Activated CD4-positive, alpha-beta memory T cell treated with anti-CD3 and anti-CD28 coated beads for 36 hours (primary cell): ENCODE measurements around the gene SHISA7. TPM values are rescaled to one million over a fixed set of nuclear protein-coding genes. Genes with fewer than 3 reads are reported as not detected.

Experiments used
- CTCF ChIA-PET: fragments of 350-600 bp; sonication (Branson Sonifier 250); formaldehyde crosslinking; loops from one replicate; lab custom pipeline; 2021; ENCODE audit warnings: antibody characterized with exemption, inconsistent platforms; lab: Charles Lee
- POLR2A ChIA-PET: fragments of 350-600 bp; sonication (Branson Sonifier 250); formaldehyde crosslinking; loops from one replicate; lab custom pipeline; 2021; ENCODE audit warnings: antibody characterized with exemption; lab: Charles Lee
- DNase-seq: peaks from one replicate; pipeline ENCODE4 v3.0.0-alpha.2; 2020
- H3K27ac Mint-ChIP-seq: one replicate; pipeline ENCODE4 v1.8.0; 2021; ENCODE audit warnings: mixed read lengths
- H3K27me3 Mint-ChIP-seq: one replicate; pipeline ENCODE4 v1.8.0; 2021; ENCODE audit warnings: mixed read lengths
- H3K36me3 Mint-ChIP-seq: one replicate; pipeline ENCODE4 v1.8.0; 2021; ENCODE audit warnings: mixed read lengths
- H3K4me1 Mint-ChIP-seq: one replicate; pipeline ENCODE4 v1.8.0; 2021; ENCODE audit warnings: low read depth, mixed read lengths
- H3K4me3 Mint-ChIP-seq: one replicate; pipeline ENCODE4 v1.8.0; 2021; ENCODE audit warnings: mild to moderate bottlenecking, mixed read lengths
- H3K9me3 Mint-ChIP-seq: one replicate; pipeline ENCODE4 v1.8.0; 2021; ENCODE audit warnings: mixed read lengths
- intact Hi-C: fragments of 100-400 bp; cut with micrococcal nuclease; formaldehyde crosslinking; loops from one replicate; pipeline ENCODE4 v1.15.1; 2023
- total RNA-seq, 2 experiments: library from RNA; stranded (reverse); gene quantifications; one replicate each; pipeline ENCODE4 v1.2.3, GENCODE V29; 2021

SHISA7 gene
- total RNA-seq, 2 experiments from 2014 or later, result not detected

DNA sequence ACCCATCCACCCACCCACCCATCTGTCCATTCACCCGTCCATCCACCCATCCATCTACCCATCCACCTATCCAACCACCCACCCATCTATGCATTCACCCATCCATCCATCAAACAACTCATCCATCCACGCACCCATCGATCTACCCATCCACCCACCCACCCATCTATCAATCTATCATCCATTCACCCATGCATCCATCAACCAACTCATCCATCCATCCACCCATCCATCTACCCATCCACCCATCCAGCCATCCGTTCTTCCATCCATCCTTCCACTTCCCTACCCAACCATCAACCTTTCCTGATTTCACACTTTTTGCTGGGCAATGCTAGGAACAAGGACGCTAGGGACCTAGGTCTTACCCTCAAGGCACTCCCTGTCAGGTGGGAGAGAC is 61.1 kb downstream of the SHISA7 start:
- Mint-ChIP-seq H3K27ac (no peak overlapping the region), H3K27me3 (no peaks in the 10 kb centered on the region), H3K36me3 (peaks cover 14% of the 10 kb centered on the region), H3K4me1 (peaks cover 27% of the 10 kb centered on the region), H3K4me3 (peak overlapping the region; percentile 82), H3K9me3 (no peaks in the 10 kb centered on the region)
- intact Hi-C loops, result no loop called here
- DNase-seq, result no peak
- CTCF ChIA-PET, result interaction anchor here (1.1 to 1.3 kb wide), 2 partner anchors 85 to 123 kb away, joined by 3 read pairs; partner anchors contain the start of gene PPP6R1
- POLR2A ChIA-PET, result interaction anchor here (3.9 to 10.6 kb wide), 2 partner anchors 23 to 43 kb away, joined by 38 to 118 read pairs; partner anchors contain the start of genes KMT5C and UBE2S

- intact Hi-C loops, result no loop called here
- Mint-ChIP-seq H3K36me3 (no peaks in the 10 kb centered on the region), H3K4me1 (peaks cover 17% of the 10 kb centered on the region), H3K27me3 (peaks cover 4% of the 10 kb centered on the region), H3K4me3 (no peak overlapping the region), H3K27ac (no peak overlapping the region), H3K9me3 (no peaks in the 10 kb centered on the region)
- DNase-seq, result no peak
- POLR2A ChIA-PET, result no interaction called here
- CTCF ChIA-PET, result interaction anchor here (0.9 kb wide), 1 partner anchor 10 kb away, joined by 3 read pairs; no protein-coding TSS in a partner anchor
These were observed 63.9 kb downstream of the SHISA7 start for GRCh38 chr19:55379174-55379573.

Other genes starting within 250 kb of the SHISA7 start
- not detected for gene PTPRH, start 233.8 kb downstream of the SHISA7 start, total RNA-seq
- gene TMEM86B, start 214.5 kb downstream of the SHISA7 start, total RNA-seq, result 1 to 10 TPM; 4.8 to 6.5 TPM
- 100 to 1,000 TPM; 180 to 200 TPM for gene PPP6R1, start 184.3 kb downstream of the SHISA7 start, total RNA-seq
- gene HSPBP1, start 163.2 kb downstream of the SHISA7 start, total RNA-seq, result 10 to 100 TPM; 45.0 to 45.4 TPM
- gene BRSK1, start 159.3 kb downstream of the SHISA7 start, total RNA-seq, result 1 to 10 TPM; 3.3 to 5.6 TPM
- gene TMEM150B, start 118.0 kb downstream of the SHISA7 start, total RNA-seq, result not detected
- 10 to 100 TPM; 34.2 to 35.2 TPM for gene KMT5C, start 103.4 kb downstream of the SHISA7 start, total RNA-seq
- under 1 TPM; 0.15 to 0.81 TPM for gene COX6B2, start 88.6 kb downstream of the SHISA7 start, total RNA-seq
- not detected for gene GARIN5B, start 80.0 kb downstream of the SHISA7 start, total RNA-seq
- gene IL11, start 72.8 kb downstream of the SHISA7 start, total RNA-seq, result under 1 TPM; 0.17 to 0.39 TPM
- not detected for gene TMEM190, start 66.5 kb downstream of the SHISA7 start, total RNA-seq
- 1 to 10 TPM; 6.3 to 7.0 TPM for gene TMEM238, start 59.0 kb downstream of the SHISA7 start, total RNA-seq
- gene RPL28, start 57.4 kb downstream of the SHISA7 start, total RNA-seq, result 1,000 to 10,000 TPM; 2,630 to 2,642 TPM
- gene UBE2S, start 35.5 kb downstream of the SHISA7 start, total RNA-seq, result 100 to 1,000 TPM; 267 to 275 TPM
- gene ISOC2, start 18.3 kb upstream of the SHISA7 start, total RNA-seq, result 10 to 100 TPM; 24.6 to 24.7 TPM
- gene C19orf85, start 21.5 kb upstream of the SHISA7 start, total RNA-seq, result not detected
- 1 to 10 TPM; 5.8 to 6.9 TPM for gene ZNF628, start 33.3 kb upstream of the SHISA7 start, total RNA-seq
- gene NAT14, start 41.9 kb upstream of the SHISA7 start, total RNA-seq, result 10 to 100 TPM in 1 of 2 experiments, 1 to 10 TPM in 1; 8.5 to 12.9 TPM
- under 1 TPM in 1 of 2 experiments, not detected in 1; 0.33 TPM for gene SSC5D, start 45.1 kb upstream of the SHISA7 start, total RNA-seq
- not detected for gene SBK2, start 93.8 kb upstream of the SHISA7 start, total RNA-seq
- gene SBK3, start 102.2 kb upstream of the SHISA7 start, total RNA-seq, result not detected
- gene ZNF579, start 137.5 kb upstream of the SHISA7 start, total RNA-seq, result 1 to 10 TPM; 6.6 to 6.7 TPM
- gene FIZ1, start 156.2 kb upstream of the SHISA7 start, total RNA-seq, result 10 to 100 TPM; 13.8 to 13.9 TPM
- 10 to 100 TPM; 21.5 to 25.1 TPM for gene ZNF524, start 157.0 kb upstream of the SHISA7 start, total RNA-seq
- 10 to 100 TPM; 12.0 to 13.3 TPM for gene ZNF865, start 162.3 kb upstream of the SHISA7 start, total RNA-seq
- gene ZNF784, start 181.3 kb upstream of the SHISA7 start, total RNA-seq, result 1 to 10 TPM; 3.9 to 4.4 TPM
- 10 to 100 TPM; 23.4 to 23.5 TPM for gene ZNF580, start 197.7 kb upstream of the SHISA7 start, total RNA-seq
- gene ZNF581, start 200.3 kb upstream of the SHISA7 start, total RNA-seq, result 10 to 100 TPM; 19.2 to 20.1 TPM
- 1 to 10 TPM; 3.6 to 4.0 TPM for gene CCDC106, start 204.9 kb upstream of the SHISA7 start, total RNA-seq
- gene U2AF2, start 211.7 kb upstream of the SHISA7 start, total RNA-seq, result 100 to 1,000 TPM; 249 to 251 TPM
- gene EPN1, start 231.9 kb upstream of the SHISA7 start, total RNA-seq, result 10 to 100 TPM; 36.0 to 36.1 TPM